ENCODE results near the gene FALEC.

Gene FALEC

DNA sequence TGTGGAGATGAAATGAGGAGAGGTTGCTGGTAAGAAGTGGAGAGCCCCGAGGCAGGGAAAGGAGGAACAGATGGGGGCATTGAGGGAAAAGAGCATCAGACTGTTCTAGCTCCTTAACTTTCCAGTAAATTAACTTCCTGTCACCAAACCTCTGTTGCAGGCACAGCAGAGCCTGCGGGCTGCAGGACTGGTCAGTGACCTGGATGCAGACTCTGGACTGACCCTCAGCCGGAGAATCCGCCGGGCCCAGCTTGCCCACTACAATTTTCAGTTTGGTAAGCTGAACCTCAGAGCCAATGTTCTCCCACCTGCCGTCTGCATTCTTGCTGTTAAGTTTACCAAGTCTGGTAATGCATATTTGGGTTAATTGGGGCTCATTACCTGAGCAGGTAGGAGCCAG, 10.1 kb upstream of the FALEC start:
- no peak overlapping the region for H3K4me3 ChIP-seq (ENCODE audit: low read depth, low read length)
- DNase-seq (ENCODE audit: low read depth), result no peak
- TF ChIP-seq, protein P1, sequence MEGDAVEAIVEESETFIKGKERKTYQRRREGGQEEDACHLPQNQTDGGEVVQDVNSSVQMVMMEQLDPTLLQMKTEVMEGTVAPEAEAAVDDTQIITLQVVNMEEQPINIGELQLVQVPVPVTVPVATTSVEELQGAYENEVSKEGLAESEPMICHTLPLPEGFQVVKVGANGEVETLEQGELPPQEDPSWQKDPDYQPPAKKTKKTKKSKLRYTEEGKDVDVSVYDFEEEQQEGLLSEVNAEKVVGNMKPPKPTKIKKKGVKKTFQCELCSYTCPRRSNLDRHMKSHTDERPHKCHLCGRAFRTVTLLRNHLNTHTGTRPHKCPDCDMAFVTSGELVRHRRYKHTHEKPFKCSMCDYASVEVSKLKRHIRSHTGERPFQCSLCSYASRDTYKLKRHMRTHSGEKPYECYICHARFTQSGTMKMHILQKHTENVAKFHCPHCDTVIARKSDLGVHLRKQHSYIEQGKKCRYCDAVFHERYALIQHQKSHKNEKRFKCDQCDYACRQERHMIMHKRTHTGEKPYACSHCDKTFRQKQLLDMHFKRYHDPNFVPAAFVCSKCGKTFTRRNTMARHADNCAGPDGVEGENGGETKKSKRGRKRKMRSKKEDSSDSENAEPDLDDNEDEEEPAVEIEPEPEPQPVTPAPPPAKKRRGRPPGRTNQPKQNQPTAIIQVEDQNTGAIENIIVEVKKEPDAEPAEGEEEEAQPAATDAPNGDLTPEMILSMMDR (IDR thresholded peaks at IDR 0.05; ENCODE audit: low read depth, low read length), result no peak
- TF ChIP-seq MYC (IDR thresholded peaks at IDR 0.05; ENCODE audit: low read depth, low read length), result no peak

DNA sequence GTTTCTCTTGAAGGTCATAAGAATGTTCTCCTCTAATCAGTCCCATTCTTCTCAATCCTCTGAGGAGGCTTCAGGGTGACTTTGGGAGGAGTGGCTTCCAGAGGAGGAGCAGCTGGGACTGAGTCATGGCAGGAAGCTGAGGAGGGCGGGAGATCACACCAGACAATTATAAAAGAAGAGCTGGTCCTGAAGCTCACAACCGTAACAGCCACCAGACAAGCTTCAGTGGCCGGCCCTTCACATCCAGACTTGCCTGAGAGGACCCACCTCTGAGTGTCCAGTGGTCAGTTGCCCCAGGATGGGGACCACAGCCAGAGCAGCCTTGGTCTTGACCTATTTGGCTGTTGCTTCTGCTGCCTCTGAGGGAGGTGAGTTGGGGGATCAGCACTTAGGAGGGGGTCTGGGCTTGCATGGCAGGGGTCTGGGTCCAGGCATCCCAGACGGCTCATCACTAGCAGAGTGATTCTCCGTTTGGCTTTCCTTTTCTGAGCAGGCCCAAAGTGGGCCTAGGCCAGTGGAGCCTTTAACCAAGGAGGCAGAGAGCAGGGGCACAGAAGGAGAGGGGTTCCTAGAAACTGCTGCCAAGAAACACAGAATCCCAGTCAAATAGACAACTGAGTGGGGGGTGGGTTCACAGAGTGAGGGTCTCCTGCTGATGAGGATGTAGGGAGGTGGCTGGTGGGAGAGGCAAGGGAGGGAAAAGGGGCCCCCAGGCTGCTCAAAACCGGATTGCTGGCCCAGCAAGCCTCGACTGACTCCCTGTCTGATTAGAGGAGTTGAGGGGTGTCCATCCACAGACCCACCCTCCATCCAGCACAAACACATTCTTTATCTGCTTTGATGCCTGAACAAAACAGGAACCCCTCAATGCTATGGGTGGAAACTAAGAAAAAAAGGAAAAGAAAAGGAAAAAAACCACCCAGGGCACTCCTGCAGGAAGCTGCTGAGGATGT, 7.4 kb upstream of the FALEC start, which contains the start of gene ECM1:
Gene ECM1, plus strand, starts transcription at position 198 of the 953 bp plus-strand sequence. Its CDS starts 101 bp downstream, at position 299.
- DNase-seq (ENCODE audit: low read depth), result peak; percentile 78
- H3K4me3 ChIP-seq (ENCODE audit: low read depth, low read length), result no peak within 1 kb of the TSS
- TF ChIP-seq, protein P1 (IDR thresholded peaks at IDR 0.05; ENCODE audit: low read depth, low read length), result no peak
- no peak for TF ChIP-seq MYC (IDR thresholded peaks at IDR 0.05; ENCODE audit: low read depth, low read length)
- TF ChIP-seq, protein P2, sequence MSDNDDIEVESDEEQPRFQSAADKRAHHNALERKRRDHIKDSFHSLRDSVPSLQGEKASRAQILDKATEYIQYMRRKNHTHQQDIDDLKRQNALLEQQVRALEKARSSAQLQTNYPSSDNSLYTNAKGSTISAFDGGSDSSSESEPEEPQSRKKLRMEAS (IDR thresholded peaks at IDR 0.05; ENCODE audit: low read depth, low read length), result no peak
- TF ChIP-seq POLR2A (IDR thresholded peaks at IDR 0.05; ENCODE audit: extremely low read depth, insufficient read length), result no peak

DNA sequence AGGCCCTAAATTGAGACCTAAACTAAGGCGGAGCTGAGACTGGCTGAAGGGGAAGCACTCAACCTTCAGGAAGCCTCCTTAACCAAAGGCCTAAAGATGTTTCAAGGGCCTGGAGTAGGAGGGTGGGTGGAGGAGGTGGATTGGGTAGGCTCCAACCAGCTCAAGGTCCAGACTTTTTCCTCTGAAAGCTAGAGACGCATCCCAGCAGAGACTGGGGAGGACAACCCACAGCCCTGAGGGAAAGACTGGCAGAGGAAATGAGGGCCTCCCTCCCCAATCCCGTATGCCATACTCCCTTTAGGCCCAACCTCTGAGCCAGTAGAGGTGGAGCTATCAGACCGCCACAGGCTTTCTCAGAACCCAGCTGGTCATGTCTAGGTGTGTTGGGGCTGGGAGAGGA, 6.6 kb upstream of the FALEC start:
- no peak overlapping the region for H3K4me3 ChIP-seq (ENCODE audit: low read depth, low read length)

DNA sequence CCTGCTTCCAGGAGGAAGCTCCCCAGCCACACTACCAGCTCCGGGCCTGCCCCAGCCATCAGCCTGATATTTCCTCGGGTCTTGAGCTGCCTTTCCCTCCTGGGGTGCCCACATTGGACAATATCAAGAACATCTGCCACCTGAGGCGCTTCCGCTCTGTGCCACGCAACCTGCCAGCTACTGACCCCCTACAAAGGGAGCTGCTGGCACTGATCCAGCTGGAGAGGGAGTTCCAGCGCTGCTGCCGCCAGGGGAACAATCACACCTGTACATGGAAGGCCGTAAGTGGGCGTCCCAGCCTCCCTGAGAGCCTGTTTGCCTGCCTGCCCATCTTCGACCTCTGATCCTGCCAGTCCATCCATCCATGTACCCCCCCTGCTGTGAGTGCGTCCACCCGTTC, 4.0 kb upstream of the FALEC start:
- H3K4me3 ChIP-seq (ENCODE audit: low read depth, low read length), result no peak overlapping the region
- TF ChIP-seq, protein P1 (IDR thresholded peaks at IDR 0.05; ENCODE audit: low read depth, low read length), result no peak
- TF ChIP-seq, protein P2 (IDR thresholded peaks at IDR 0.05; ENCODE audit: low read depth, low read length), result no peak
- TF ChIP-seq MYC (IDR thresholded peaks at IDR 0.05; ENCODE audit: low read depth, low read length), result no peak
- no peak for TF ChIP-seq POLR2A (IDR thresholded peaks at IDR 0.05; ENCODE audit: extremely low read depth, insufficient read length)
- no peak for DNase-seq (ENCODE audit: low read depth)

More for the DNA sequence above, 6.6 kb upstream of the FALEC start:
- DNase-seq (ENCODE audit: low read depth), result no peak
- no peak for TF ChIP-seq MYC (IDR thresholded peaks at IDR 0.05; ENCODE audit: low read depth, low read length)

DNA sequence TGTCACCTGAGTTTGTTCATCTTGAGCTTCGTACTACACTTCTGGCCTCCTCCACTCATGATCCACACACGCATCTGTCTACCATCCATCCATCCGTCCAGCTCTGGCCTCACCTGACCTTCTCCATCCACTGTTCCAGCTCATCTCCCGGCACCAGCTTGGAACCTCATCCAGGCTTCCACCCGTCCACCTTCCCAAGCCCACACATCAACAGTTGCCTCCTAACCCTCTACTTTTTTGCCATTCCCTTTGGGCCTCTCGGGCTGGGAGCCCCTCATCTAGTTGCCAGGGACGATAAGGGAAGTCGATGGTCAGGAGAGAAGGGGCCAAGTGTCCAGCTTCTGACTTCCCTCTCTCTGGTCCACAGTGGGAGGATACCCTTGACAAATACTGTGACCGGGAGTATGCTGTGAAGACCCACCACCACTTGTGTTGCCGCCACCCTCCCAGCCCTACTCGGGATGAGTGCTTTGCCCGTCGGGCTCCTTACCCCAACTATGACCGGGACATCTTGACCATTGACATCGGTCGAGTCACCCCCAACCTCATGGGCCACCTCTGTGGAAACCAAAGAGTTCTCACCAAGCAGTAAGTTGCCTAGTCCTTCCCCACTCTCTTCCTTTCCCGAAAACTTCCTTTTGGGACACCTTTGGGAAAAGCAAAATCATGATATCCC, 3.4 kb upstream of the FALEC start:
- H3K4me3 ChIP-seq (ENCODE audit: low read depth, low read length), result no peak overlapping the region
- DNase-seq (ENCODE audit: low read depth), result no peak
- TF ChIP-seq POLR2A (IDR thresholded peaks at IDR 0.05; ENCODE audit: extremely low read depth, insufficient read length) (no peak), MYC (IDR thresholded peaks at IDR 0.05; ENCODE audit: low read depth, low read length) (no peak)
- TF ChIP-seq, protein P2 (IDR thresholded peaks at IDR 0.05; ENCODE audit: low read depth, low read length), result no peak

DNA sequence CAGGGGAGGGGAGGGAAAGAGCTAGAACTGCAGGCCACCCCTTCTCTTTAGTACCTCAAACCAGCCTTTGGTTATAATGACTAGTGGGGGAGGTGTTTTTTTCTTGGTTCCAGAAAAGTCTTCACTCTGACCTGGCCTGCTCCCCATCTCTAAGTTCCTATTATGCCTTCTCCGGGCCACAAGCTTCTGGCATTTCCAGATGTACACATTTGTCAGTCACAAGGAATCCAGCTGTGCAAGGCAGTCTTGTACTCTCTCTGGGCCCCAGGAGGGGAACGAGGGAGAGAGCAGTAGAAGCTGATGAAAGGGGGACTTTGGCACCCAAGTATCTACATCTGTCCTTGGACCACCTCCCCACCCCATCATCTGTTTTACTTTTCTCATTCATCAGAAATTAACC, 2.7 kb upstream of the FALEC start:
- TF ChIP-seq POLR2A (IDR thresholded peaks at IDR 0.05; ENCODE audit: extremely low read depth, insufficient read length) (no peak), MYC (IDR thresholded peaks at IDR 0.05; ENCODE audit: low read depth, low read length) (no peak)
- TF ChIP-seq, protein P2 (IDR thresholded peaks at IDR 0.05; ENCODE audit: low read depth, low read length), result no peak
- TF ChIP-seq, protein P1 (IDR thresholded peaks at IDR 0.05; ENCODE audit: low read depth, low read length), result no peak
- H3K4me3 ChIP-seq (ENCODE audit: low read depth, low read length), result no peak overlapping the region
- no peak for DNase-seq (ENCODE audit: low read depth)

Measured in NB4 (cell line).